Neutrophil (primary cell): ENCODE results near the gene DPY19L3.
"Not testable (repeated sequence)": the region's sequence is repeated elsewhere in the genome, so short reads cannot be mapped to it uniquely, and the experiment has no call there.

Experiments
- H3K27ac ChIP-seq: fragments of 200-600 bp; sonication (generic); 2 replicates; pipeline ENCODE4 v1.5.1; 2016; ENCODE audit warnings: mild to moderate bottlenecking, moderate library complexity
- H3K27me3 ChIP-seq: fragments of 200-600 bp; sonication (generic); 2 replicates; pipeline ENCODE4 v1.6.0; 2016; ENCODE audit warnings: mild to moderate bottlenecking
- H3K36me3 ChIP-seq: fragments of 200-600 bp; sonication (generic); 2 replicates; pipeline ENCODE4 v1.5.1; 2017
- H3K4me1 ChIP-seq, 2 experiments: fragments of 200-600 bp in 1 of 2; sonication (generic) in 1 of 2; 1 replicate in 1 of 2; 2 replicates in 1 of 2; pipeline versions ENCODE4 v1.5.1 to v1.6.1; 2013 to 2016; ENCODE audit warnings: low read depth in 1 of 2, low read length in 1 of 2, mild to moderate bottlenecking in 1 of 2, moderate library complexity in 1 of 2; ENCODE audit not compliant: control insufficient read depth in 1 of 2, insufficient read depth in 1 of 2
- H3K4me3 ChIP-seq, 2 experiments: fragments of 200-600 bp in 1 of 2; sonication (generic) in 1 of 2; 1 replicate in 1 of 2; 2 replicates in 1 of 2; pipeline ENCODE4 v1.5.1; 2013 to 2016; ENCODE audit warnings: low read depth in 1 of 2, low read length in 1 of 2, mild to moderate bottlenecking in 1 of 2, moderate library complexity in 1 of 2
- H3K9me3 ChIP-seq: fragments of 200-600 bp; sonication (generic); 2 replicates; pipeline ENCODE4 v1.5.1; 2016
- CTCF ChIP-seq: fragments of 200-600 bp; sonication (generic); IDR thresholded peaks from 2 replicates; pipeline ENCODE4 v1.5.1; 2016; ENCODE audit warnings: antibody characterized with exemption

Gene DPY19L3

GRCh38 chr19:32497391-32497790 lies 91.8 kb downstream of the DPY19L3 start:
- Histone ChIP-seq H3K27me3 (no peaks in the 10 kb centered on the region), H3K9me3 (no peaks in the 10 kb centered on the region), H3K4me1 (no peaks in the 10 kb centered on the region), H3K27ac (no peak overlapping the region), H3K36me3 (no peaks in the 10 kb centered on the region), H3K4me3 (no peak overlapping the region)
- TF ChIP-seq CTCF = no peak

GRCh38 chr19:32498648-32499200 lies 93.2 kb downstream of the DPY19L3 start:
- Histone ChIP-seq H3K9me3 (no peaks in the 10 kb centered on the region), H3K27me3 (no peaks in the 10 kb centered on the region), H3K4me1 (no peaks in the 10 kb centered on the region), H3K36me3 (no peaks in the 10 kb centered on the region), H3K4me3 (no peak overlapping the region), H3K27ac (no peak overlapping the region)
- TF ChIP-seq CTCF = no peak

- H3K9me3 ChIP-seq = not testable (repeated sequence)
Measured at GRCh38 chr19:32512498-32512897, 106.9 kb downstream of the DPY19L3 start.

GRCh38 chr19:32519023-32519422 lies 113.5 kb downstream of the DPY19L3 start:
- Histone ChIP-seq H3K27ac (no peak overlapping the region), H3K27me3 (peaks cover 16% of the 10 kb centered on the region)
- TF ChIP-seq CTCF = no peak

More at GRCh38 chr19:32512498-32512897, 106.9 kb downstream of the DPY19L3 start:
- H3K36me3 ChIP-seq, H3K27me3 ChIP-seq, H3K4me1 ChIP-seq, H3K4me3 ChIP-seq, H3K27ac ChIP-seq: not testable (repeated sequence)

GRCh38 chr19:32522967-32523366 lies 117.4 kb downstream of the DPY19L3 start:
- Histone ChIP-seq H3K9me3 (no peaks in the 10 kb centered on the region), H3K27me3 (peaks cover 16% of the 10 kb centered on the region), H3K4me1 (no peaks in the 10 kb centered on the region), H3K36me3 (no peaks in the 10 kb centered on the region), H3K4me3 (no peak overlapping the region), H3K27ac (no peak overlapping the region)
- TF ChIP-seq CTCF = no peak

More at GRCh38 chr19:32519023-32519422, 113.5 kb downstream of the DPY19L3 start:
- Histone ChIP-seq H3K36me3 (no peaks in the 10 kb centered on the region), H3K4me3 (no peak overlapping the region), H3K9me3 (no peaks in the 10 kb centered on the region), H3K4me1 (no peaks in the 10 kb centered on the region)

GRCh38 chr19:32526895-32527294 lies 121.3 kb downstream of the DPY19L3 start:
- Histone ChIP-seq H3K4me3 (no peak overlapping the region), H3K9me3 (no peaks in the 10 kb centered on the region), H3K27me3 (peaks cover 4% of the 10 kb centered on the region), H3K36me3 (no peaks in the 10 kb centered on the region), H3K27ac (no peak overlapping the region), H3K4me1 (no peaks in the 10 kb centered on the region)
- TF ChIP-seq CTCF = no peak
